Measurements from ENCODE around the gene ASRGL1.
A peak's percentile ranks its signal among the peaks of the same experiment; 100 is the strongest.

The ASRGL1 gene

GRCh38 chr11:62400281-62400680, 63.0 kb downstream of the ASRGL1 start:
- H3K4me3 ChIP-seq (replicated peaks; ENCODE audit: low read depth, low read length) = no peak overlapping the region
- no peak for TF ChIP-seq CTCF (IDR thresholded peaks at IDR 0.05; ENCODE audit: low read depth, low read length, missing control alignments)
- no peak for DNase-seq (ENCODE audit: extremely low read depth, low read depth)

GRCh38 chr11:62400760-62401159, 63.5 kb downstream of the ASRGL1 start:
- H3K4me3 ChIP-seq (replicated peaks; ENCODE audit: low read depth, low read length) = no peak overlapping the region
- peak; percentile 37 for DNase-seq (ENCODE audit: extremely low read depth, low read depth)
- TF ChIP-seq CTCF (IDR thresholded peaks at IDR 0.05; ENCODE audit: low read depth, low read length, missing control alignments) = no peak

- TF ChIP-seq CTCF (IDR thresholded peaks at IDR 0.05; ENCODE audit: low read depth, low read length, missing control alignments) = no peak
- DNase-seq (ENCODE audit: extremely low read depth, low read depth) = no peak
- no peak overlapping the region for H3K4me3 ChIP-seq (replicated peaks; ENCODE audit: low read depth, low read length)
These were observed 64.1 kb downstream of the ASRGL1 start for GRCh38 chr11:62401356-62401755.

GRCh38 chr11:62401811-62402210, 64.6 kb downstream of the ASRGL1 start:
- no peak overlapping the region for H3K4me3 ChIP-seq (replicated peaks; ENCODE audit: low read depth, low read length)
- no peak for TF ChIP-seq CTCF (IDR thresholded peaks at IDR 0.05; ENCODE audit: low read depth, low read length, missing control alignments)
- no peak for DNase-seq (ENCODE audit: extremely low read depth, low read depth)

- DNase-seq (ENCODE audit: extremely low read depth, low read depth) = no peak
- no peak for TF ChIP-seq CTCF (IDR thresholded peaks at IDR 0.05; ENCODE audit: low read depth, low read length, missing control alignments)
- H3K4me3 ChIP-seq (replicated peaks; ENCODE audit: low read depth, low read length) = no peak overlapping the region
These were observed 65.1 kb downstream of the ASRGL1 start for GRCh38 chr11:62402226-62402959.

- TF ChIP-seq CTCF (IDR thresholded peaks at IDR 0.05; ENCODE audit: low read depth, low read length, missing control alignments) = no peak
- no peak overlapping the region for H3K4me3 ChIP-seq (replicated peaks; ENCODE audit: low read depth, low read length)
- DNase-seq (ENCODE audit: extremely low read depth, low read depth) = no peak
These were observed 65.9 kb downstream of the ASRGL1 start for GRCh38 chr11:62402960-62403730.
